CD14-positive monocyte (primary cell): Measurements from ENCODE around the gene TBC1D22A. TPM values are rescaled to one million over a fixed set of nuclear protein-coding genes. Genes with fewer than 3 reads are reported as not detected.

ENCODE experiments used
- DNase-seq, 3 donors: peaks; one replicate each; pipeline ENCODE4 v3.0.0-alpha.2; 2011 to 2022
- H2AFZ ChIP-seq: 2 replicates; pipeline ENCODE4 v1.6.0; 2012; ENCODE audit warnings: mild to moderate bottlenecking, low read depth, low read length, inconsistent platforms; ENCODE audit not compliant: insufficient read depth, poor library complexity, severe bottlenecking
- H3K27ac ChIP-seq, 2 donors: 1 replicate in 1 of 2; 2 replicates in 1 of 2; pipeline ENCODE4 v1.5.1; 2012 to 2013; ENCODE audit warnings: low read length in 2 of 2, control low read depth in 1 of 2, inconsistent platforms in 1 of 2, low read depth in 1 of 2, mild to moderate bottlenecking in 1 of 2
- H3K27me3 ChIP-seq, 2 donors: one replicate each; pipeline versions ENCODE4 v1.6.0 to v1.6.1; 2011 to 2013; ENCODE audit warnings: low read length in 2 of 2; ENCODE audit not compliant: control insufficient read depth in 2 of 2, insufficient read depth in 2 of 2
- H3K36me3 ChIP-seq, 2 donors: replicated peaks in 1 of 2; 1 replicate in 1 of 2; 2 replicates in 1 of 2; pipeline versions ENCODE4 v1.5.1 to v1.6.1; 2012 to 2013; ENCODE audit warnings: low read length in 2 of 2, control low read depth in 1 of 2, inconsistent platforms in 1 of 2, mild to moderate bottlenecking in 1 of 2; ENCODE audit not compliant: insufficient read depth in 2 of 2, control insufficient read depth in 1 of 2
- H3K4me1 ChIP-seq, 2 donors: 1 replicate in 1 of 2; 2 replicates in 1 of 2; pipeline versions ENCODE4 v1.5.1 to v1.6.1; 2012 to 2013; ENCODE audit warnings: low read length in 2 of 2, control low read depth in 1 of 2, inconsistent platforms in 1 of 2, mild to moderate bottlenecking in 1 of 2, moderate library complexity in 1 of 2; ENCODE audit not compliant: insufficient read depth in 2 of 2, control insufficient read depth in 1 of 2
- H3K4me2 ChIP-seq: replicated peaks from 2 replicates; pipeline ENCODE3; 2012; ENCODE audit warnings: low read length, moderate library complexity, mild to moderate bottlenecking; ENCODE audit not compliant: poor library complexity, severe bottlenecking; ENCODE audit errors: extremely low read depth
- H3K4me3 ChIP-seq, 3 experiments: fragments of 200-600 bp in 1 of 3; sonication (generic) in 1 of 3; replicated peaks in 1 of 3; 1 replicate in 2 of 3; 2 replicates in 1 of 3; pipeline ENCODE4 v1.5.1; 2011 to 2013; ENCODE audit warnings: low read length in 3 of 3, mild to moderate bottlenecking in 3 of 3, control low read depth in 2 of 3, low read depth in 2 of 3, inconsistent platforms in 1 of 3, moderate library complexity in 1 of 3
- H3K79me2 ChIP-seq: 2 replicates; pipeline ENCODE4 v1.6.0; 2012; ENCODE audit warnings: mild to moderate bottlenecking, control low read depth, inconsistent platforms, low read length, moderate library complexity; ENCODE audit not compliant: insufficient read depth
- H3K9ac ChIP-seq: 2 replicates; pipeline ENCODE4 v1.6.0; 2017; ENCODE audit warnings: low read length, mild to moderate bottlenecking; ENCODE audit not compliant: insufficient read depth, poor library complexity, severe bottlenecking
- H3K9me3 ChIP-seq, 2 donors: replicated peaks in 1 of 2; 1 replicate in 1 of 2; 2 replicates in 1 of 2; pipeline versions ENCODE4 v1.5.1 to v1.6.1; 2012 to 2013; ENCODE audit warnings: low read length in 2 of 2, control low read depth in 1 of 2; ENCODE audit not compliant: control insufficient read depth in 1 of 2, insufficient read depth in 1 of 2
- H4K20me1 ChIP-seq: 2 replicates; pipeline ENCODE4 v1.6.0; 2012; ENCODE audit warnings: mild to moderate bottlenecking, low read length, control low read depth, moderate library complexity; ENCODE audit not compliant: insufficient read depth
- H3K27ac Mint-ChIP-seq, 7 donors: one replicate each; pipeline ENCODE4 v1.8.0; 2020; ENCODE audit warnings: mild to moderate bottlenecking in 7 of 7, mixed read lengths in 7 of 7, moderate library complexity in 6 of 7, inconsistent platforms in 2 of 7
- H3K27me3 Mint-ChIP-seq, 3 donors: one replicate each; pipeline ENCODE4 v1.8.0; 2021 to 2022; ENCODE audit warnings: low read depth in 3 of 3, mild to moderate bottlenecking in 3 of 3, mixed read lengths in 3 of 3, moderate library complexity in 3 of 3, inconsistent platforms in 1 of 3
- H3K36me3 Mint-ChIP-seq, 2 donors: one replicate each; pipeline ENCODE4 v1.8.0; 2020; ENCODE audit warnings: mixed read lengths in 2 of 2, inconsistent platforms in 1 of 2, mild to moderate bottlenecking in 1 of 2
- H3K4me1 Mint-ChIP-seq: one replicate; pipeline ENCODE4 v1.8.0; 2020; ENCODE audit warnings: mild to moderate bottlenecking, mixed read lengths
- H3K4me3 Mint-ChIP-seq, 2 donors: one replicate each; pipeline ENCODE4 v1.8.0; 2020; ENCODE audit warnings: mild to moderate bottlenecking in 2 of 2, mixed read lengths in 2 of 2, moderate library complexity in 1 of 2
- H3K9me3 Mint-ChIP-seq, 7 donors: one replicate each; pipeline ENCODE4 v1.8.0; 2020 to 2022; ENCODE audit warnings: mixed read lengths in 7 of 7, mild to moderate bottlenecking in 6 of 7, moderate library complexity in 6 of 7, inconsistent platforms in 2 of 7
- WGBS: methylation state at CpG from one replicate; pipeline ENCODE4 v1.1.5; 2013; ENCODE audit warnings: missing lambda C conversion rate; ENCODE audit not compliant: insufficient coverage; 5-methylcytosine and 5-hydroxymethylcytosine counted together
- intact Hi-C, 2 donors: fragments of 100-400 bp; cut with micrococcal nuclease; formaldehyde crosslinking; loops; one replicate each; pipeline versions ENCODE4 v1.15.0 to v1.15.1; 2023
- polyA plus RNA-seq, 3 donors: library from polyadenylated mRNA; depleted of rRNA in 1 of 3; unstranded in 2 of 3; stranded (reverse) in 1 of 3; fragments of 300-500 nt in 2 of 3; fragments of >200 nt in 1 of 3; fragmentation: Illumina TruSeq in 2 of 3; gene quantifications; 1 replicate in 2 of 3; 2 replicates in 1 of 3; pipeline ENCODE4 v1.2.3, GENCODE V29; 2012 to 2021
- TF ChIP-seq, protein P1 (sequence below): fragments of 200-600 bp; IDR thresholded peaks from one replicate; pipeline ENCODE4 v1.8.0; 2022; ENCODE audit warnings: antibody characterized with exemption, mild to moderate bottlenecking

The TBC1D22A gene
- polyA plus RNA-seq, 3 donors: 25.9 to 36.2 (median 29.5) TPM

DNA sequence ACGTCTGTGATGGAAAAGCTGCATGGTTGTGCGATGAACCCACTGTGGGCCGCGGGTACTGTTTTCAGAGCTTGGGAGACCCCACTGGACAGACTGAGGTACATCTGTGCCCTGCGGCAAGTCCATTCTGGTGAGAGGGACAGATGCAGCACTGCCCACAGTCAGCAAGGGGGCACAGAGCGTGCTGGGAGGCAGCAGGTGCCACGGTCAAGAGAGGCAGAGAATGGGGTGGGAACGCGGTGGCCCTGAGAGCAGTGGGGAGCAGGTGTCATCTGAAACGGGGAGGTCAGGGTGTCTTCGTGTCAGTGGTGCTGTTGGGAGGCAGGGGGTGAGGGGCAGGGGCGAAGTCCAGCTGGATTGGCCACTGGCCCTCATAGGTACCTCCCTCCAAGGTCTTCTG lies 32.0 kb downstream of the TBC1D22A start:
- H3K4me1 Mint-ChIP-seq: peaks cover 24% of the 10 kb centered on the region
- Histone ChIP-seq H3K4me3 (no peak overlapping the region), H3K9me3 (no peaks in the 10 kb centered on the region), H3K27me3 (no peaks in the 10 kb centered on the region), H3K36me3 (peaks cover 70 to 76% of the 10 kb centered on the region in 2 donors), H3K27ac (no peak overlapping the region), H4K20me1 (peaks cover 77% of the 10 kb centered on the region), H3K9ac (no peak overlapping the region), H3K4me1 (peaks cover 17 to 21% of the 10 kb centered on the region in 2 donors), H3K4me2 (no peak overlapping the region), H2AFZ (no peak overlapping the region), H3K79me2 (peaks cover 24% of the 10 kb centered on the region)
- intact Hi-C loops: loop anchor here in 1 of 2 donors (5.0 kb wide), 1 partner anchor 42 kb away; no protein-coding TSS in a partner anchor
- WGBS: 99% methylated on average over 12 of the region's 12 CpGs
- H3K27ac Mint-ChIP-seq: peak overlapping the region in 2 of 7 donors; percentile 37 to 80
- no peaks in the 10 kb centered on the region for H3K27me3 Mint-ChIP-seq
- TF ChIP-seq, protein P1, sequence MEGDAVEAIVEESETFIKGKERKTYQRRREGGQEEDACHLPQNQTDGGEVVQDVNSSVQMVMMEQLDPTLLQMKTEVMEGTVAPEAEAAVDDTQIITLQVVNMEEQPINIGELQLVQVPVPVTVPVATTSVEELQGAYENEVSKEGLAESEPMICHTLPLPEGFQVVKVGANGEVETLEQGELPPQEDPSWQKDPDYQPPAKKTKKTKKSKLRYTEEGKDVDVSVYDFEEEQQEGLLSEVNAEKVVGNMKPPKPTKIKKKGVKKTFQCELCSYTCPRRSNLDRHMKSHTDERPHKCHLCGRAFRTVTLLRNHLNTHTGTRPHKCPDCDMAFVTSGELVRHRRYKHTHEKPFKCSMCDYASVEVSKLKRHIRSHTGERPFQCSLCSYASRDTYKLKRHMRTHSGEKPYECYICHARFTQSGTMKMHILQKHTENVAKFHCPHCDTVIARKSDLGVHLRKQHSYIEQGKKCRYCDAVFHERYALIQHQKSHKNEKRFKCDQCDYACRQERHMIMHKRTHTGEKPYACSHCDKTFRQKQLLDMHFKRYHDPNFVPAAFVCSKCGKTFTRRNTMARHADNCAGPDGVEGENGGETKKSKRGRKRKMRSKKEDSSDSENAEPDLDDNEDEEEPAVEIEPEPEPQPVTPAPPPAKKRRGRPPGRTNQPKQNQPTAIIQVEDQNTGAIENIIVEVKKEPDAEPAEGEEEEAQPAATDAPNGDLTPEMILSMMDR: no peak
- peaks cover 62 to 81% of the 10 kb centered on the region in 2 donors for H3K36me3 Mint-ChIP-seq
- DNase-seq: no peak
- H3K4me3 Mint-ChIP-seq: peak overlapping the region in 1 of 2 donors; percentile 16
- peaks cover 0 to 5% (median 0%) of the 10 kb centered on the region in 7 donors for H3K9me3 Mint-ChIP-seq

GRCh38 chr22:46795140-46795539 lies 32.7 kb downstream of the TBC1D22A start:
- peaks cover 17% of the 10 kb centered on the region for H3K79me2 ChIP-seq
- no peak overlapping the region for H2AFZ ChIP-seq
- Mint-ChIP-seq H3K27ac (peak overlapping the region in 2 of 7 donors; percentile 20 to 46), H3K27me3 (no peaks in the 10 kb centered on the region), H3K4me3 (no peak overlapping the region), H3K36me3 (peaks cover 67 to 85% of the 10 kb centered on the region in 2 donors), H3K4me1 (peaks cover 23% of the 10 kb centered on the region), H3K9me3 (peaks cover 0 to 5% (median 0%) of the 10 kb centered on the region in 7 donors)
- H3K4me2 ChIP-seq: no peak overlapping the region
- peaks cover 77 to 78% of the 10 kb centered on the region in 2 donors for H3K36me3 ChIP-seq
- H3K27ac ChIP-seq: peak overlapping the region in 1 of 2 donors; percentile 40
- peaks cover 83% of the 10 kb centered on the region for H4K20me1 ChIP-seq
- TF ChIP-seq, protein P1: no peak
- H3K9ac ChIP-seq: no peak overlapping the region
- no peak overlapping the region for H3K4me3 ChIP-seq
- H3K9me3 ChIP-seq: no peaks in the 10 kb centered on the region
- WGBS: 98% methylated on average over 8 of the region's 9 CpGs
- H3K4me1 ChIP-seq: peaks cover 17 to 18% of the 10 kb centered on the region in 2 donors
- DNase-seq: no peak
- intact Hi-C loops: no loop called here
- no peaks in the 10 kb centered on the region for H3K27me3 ChIP-seq
